PC-9 (cell line): Measurements from ENCODE around the gene ASTN2. TPM values are rescaled to one million over a fixed set of nuclear protein-coding genes. Genes with fewer than 3 reads are reported as not detected.

ENCODE experiments used
- BruUV-seq: library from RNA; stranded (reverse); fragments of 400-500 nt; replicated peaks from 2 replicates; lab custom pipeline; 2021; lab: Mats Ljungman, UMichigan
- CTCF ChIA-PET: fragments of 300-600 bp; sonication (Branson Sonifier 250); formaldehyde crosslinking; loops from one replicate; lab custom pipeline; 2022; ENCODE audit warnings: antibody characterized with exemption; lab: Charles Lee
- POLR2A ChIA-PET: fragments of 300-600 bp; sonication (Branson Sonifier 250); formaldehyde crosslinking; loops from one replicate; lab custom pipeline; 2022; ENCODE audit warnings: antibody characterized with exemption; ENCODE audit not compliant: unreplicated experiment; lab: Charles Lee
- DNase-seq, 2 experiments: peaks; one replicate each; pipeline versions ENCODE4 v3.0.0 to v3.0.0-alpha.2; 2015 to 2022; ENCODE audit warnings: mixed read lengths in 1 of 2
- H2AFZ ChIP-seq: fragments of 200-600 bp; sonication (generic); 2 replicates; pipeline ENCODE4 v1.8.1; 2017; ENCODE audit warnings: antibody characterized with exemption
- H3F3A ChIP-seq: fragments of 200-600 bp; sonication (generic); 2 replicates; pipeline ENCODE4 v1.8.1; 2017; ENCODE audit warnings: antibody characterized with exemption, mild to moderate bottlenecking, low read depth; ENCODE audit not compliant: insufficient read depth
- H3K27ac ChIP-seq: fragments of 200-600 bp; sonication (generic); 2 replicates; pipeline ENCODE4 v1.6.1; 2016; ENCODE audit warnings: mixed run types
- H3K27me3 ChIP-seq: fragments of 200-600 bp; sonication (generic); 2 replicates; pipeline ENCODE4 v1.6.1; 2016; ENCODE audit warnings: low read depth, mixed run types; ENCODE audit not compliant: insufficient read depth
- H3K36me3 ChIP-seq: fragments of 200-600 bp; sonication (generic); 2 replicates; pipeline ENCODE4 v1.6.1; 2016; ENCODE audit warnings: low read depth, mixed run types
- H3K4me1 ChIP-seq: fragments of 200-600 bp; sonication (generic); replicated peaks from 2 replicates; pipeline ENCODE4 v1.6.1; 2016; ENCODE audit warnings: mixed run types; ENCODE audit not compliant: insufficient read depth
- H3K4me2 ChIP-seq: fragments of 200-600 bp; sonication (generic); 2 replicates; pipeline ENCODE4 v1.6.1; 2017; ENCODE audit warnings: mixed run types
- H3K4me3 ChIP-seq: fragments of 200-600 bp; sonication (generic); 2 replicates; pipeline ENCODE4 v1.6.1; 2016; ENCODE audit warnings: mixed run types
- H3K79me2 ChIP-seq: fragments of 200-600 bp; sonication (generic); 2 replicates; pipeline ENCODE4 v1.6.1; 2017; ENCODE audit warnings: low read depth, mixed run types
- H3K9me2 ChIP-seq: fragments of 200-600 bp; sonication (generic); 2 replicates; pipeline ENCODE4 v1.8.1; 2017; ENCODE audit warnings: mild to moderate bottlenecking; ENCODE audit not compliant: insufficient read depth
- H3K9me3 ChIP-seq: fragments of 200-600 bp; sonication (generic); 2 replicates; pipeline ENCODE4 v1.8.1; 2016; ENCODE audit warnings: low read depth; ENCODE audit not compliant: insufficient read depth
- H4K20me1 ChIP-seq: fragments of 200-600 bp; sonication (generic); 2 replicates; pipeline ENCODE4 v1.8.1; 2017; ENCODE audit not compliant: insufficient read depth
- CTCF ChIP-seq: fragments of 200-600 bp; sonication (generic); conservative IDR thresholded peaks from 2 replicates; pipeline ENCODE4 v1.6.1; 2017; ENCODE audit warnings: mixed run types, antibody characterized with exemption, mild to moderate bottlenecking, moderate library complexity
- EZH2 ChIP-seq: fragments of 200-600 bp; sonication (generic); IDR thresholded peaks from 2 replicates; pipeline ENCODE4 v1.8.0; 2017; ENCODE audit warnings: antibody characterized with exemption, low read depth
- intact Hi-C: fragments of 100-400 bp; cut with micrococcal nuclease; formaldehyde crosslinking; loops from one replicate; pipeline ENCODE4 v1.10.0; 2022; ENCODE audit not compliant: unreplicated experiment
- total RNA-seq: library from RNA; stranded (reverse); gene quantifications from 2 replicates; pipeline ENCODE4 v1.2.3, GENCODE V29; 2021

Gene ASTN2
- total RNA-seq, 1 experiment from 2014 or later = 6.2 TPM

DNA sequence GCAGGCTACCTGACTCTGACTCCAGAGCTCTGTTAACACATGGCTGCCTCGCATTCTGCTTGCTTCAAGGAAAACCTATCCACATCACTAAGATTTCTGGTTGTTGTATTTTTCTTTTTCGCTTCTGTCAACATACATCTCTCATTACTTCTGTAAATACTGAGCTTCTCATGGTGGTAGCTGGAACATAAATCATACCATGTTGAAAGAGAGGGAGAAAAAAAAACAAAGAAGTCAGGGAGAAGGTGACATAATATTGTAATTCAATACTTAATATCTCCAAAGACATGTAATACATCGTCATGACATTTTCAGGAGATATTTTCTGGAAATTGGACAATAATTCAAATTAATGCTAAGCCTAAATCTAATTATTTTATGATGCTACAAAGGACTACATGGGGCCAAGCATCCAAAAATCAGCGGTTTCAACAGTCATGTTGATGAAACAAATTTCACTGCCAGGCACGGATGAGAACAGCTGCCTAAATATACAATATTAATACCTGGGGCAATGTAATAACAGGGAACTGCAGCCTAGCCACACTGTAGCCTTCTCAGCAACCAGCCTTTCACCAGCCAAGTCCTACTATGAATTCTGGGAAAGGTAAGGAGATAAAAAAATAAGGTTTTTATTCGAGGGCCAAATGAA lies 395.8 kb downstream of the ASTN2 start:
- no peaks in the 10 kb centered on the region for H3K36me3 ChIP-seq
- no peak for DNase-seq
- ChIA-PET CTCF (no interaction called here), POLR2A (interaction anchor here (0.7 kb wide), 1 partner anchor 78 kb away, joined by 5 read pairs; no protein-coding TSS in a partner anchor)
- H3K27ac ChIP-seq = no peak overlapping the region
- intact Hi-C loops = no loop called here
- no peaks in the 10 kb centered on the region for H4K20me1 ChIP-seq
- H3K9me3 ChIP-seq = no peaks in the 10 kb centered on the region
- H2AFZ ChIP-seq = no peak overlapping the region
- no peaks in the 10 kb centered on the region for H3K79me2 ChIP-seq
- no peak overlapping the region for H3K4me3 ChIP-seq
- peaks cover 5% of the 10 kb centered on the region; the same call in 1 of the 2 replicates for H3K27me3 ChIP-seq
- no TSS peak for BruUV-seq
- H3F3A ChIP-seq = no peaks in the 10 kb centered on the region
- no peaks in the 10 kb centered on the region for H3K4me1 ChIP-seq
- TF ChIP-seq EZH2 = no peak
- no peak for TF ChIP-seq CTCF
- H3K9me2 ChIP-seq = no peaks in the 10 kb centered on the region
- no peak overlapping the region for H3K4me2 ChIP-seq

DNA sequence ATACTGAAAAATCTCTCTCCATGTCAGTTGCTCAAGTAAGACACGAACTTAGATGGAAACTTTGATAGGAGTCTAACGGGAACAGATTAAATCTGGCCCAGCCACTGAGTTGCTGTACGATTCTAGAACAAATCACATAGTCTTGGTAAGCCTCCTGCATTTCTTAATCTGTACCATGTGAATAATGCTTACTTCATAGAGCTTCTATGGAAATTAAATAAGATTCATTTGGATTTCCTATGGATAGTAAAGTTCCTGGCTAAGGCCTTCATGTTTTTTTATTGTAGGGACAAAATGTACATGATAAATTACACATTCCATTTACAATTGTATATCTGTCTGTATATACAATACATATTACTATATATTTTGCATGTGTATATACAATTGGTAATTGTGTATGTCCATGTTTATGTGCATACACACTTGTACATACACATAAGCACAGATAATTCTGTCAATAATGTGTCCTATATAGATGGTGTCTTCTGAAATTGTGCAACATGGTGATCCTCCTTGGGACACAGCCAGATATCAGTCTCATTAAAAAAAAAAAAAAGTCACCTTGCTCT lies 397.4 kb downstream of the ASTN2 start:
- no peak overlapping the region for H3K4me3 ChIP-seq
- H2AFZ ChIP-seq = no peak overlapping the region
- ChIA-PET CTCF (no interaction called here), POLR2A (no interaction called here)
- H3K36me3 ChIP-seq = no peaks in the 10 kb centered on the region
- no peaks in the 10 kb centered on the region for H3K4me1 ChIP-seq
- DNase-seq = no peak
- no peaks in the 10 kb centered on the region for H3F3A ChIP-seq
- no peaks in the 10 kb centered on the region for H3K79me2 ChIP-seq
- no TSS peak for BruUV-seq
- intact Hi-C loops = no loop called here
- peaks cover 7% of the 10 kb centered on the region; the same call in 1 of the 2 replicates for H3K27me3 ChIP-seq
- H3K9me3 ChIP-seq = no peaks in the 10 kb centered on the region
- H3K9me2 ChIP-seq = no peaks in the 10 kb centered on the region
- H3K27ac ChIP-seq = no peak overlapping the region
- no peak overlapping the region for H3K4me2 ChIP-seq
- TF ChIP-seq EZH2 = no peak
- no peak for TF ChIP-seq CTCF
- no peaks in the 10 kb centered on the region for H4K20me1 ChIP-seq

DNA sequence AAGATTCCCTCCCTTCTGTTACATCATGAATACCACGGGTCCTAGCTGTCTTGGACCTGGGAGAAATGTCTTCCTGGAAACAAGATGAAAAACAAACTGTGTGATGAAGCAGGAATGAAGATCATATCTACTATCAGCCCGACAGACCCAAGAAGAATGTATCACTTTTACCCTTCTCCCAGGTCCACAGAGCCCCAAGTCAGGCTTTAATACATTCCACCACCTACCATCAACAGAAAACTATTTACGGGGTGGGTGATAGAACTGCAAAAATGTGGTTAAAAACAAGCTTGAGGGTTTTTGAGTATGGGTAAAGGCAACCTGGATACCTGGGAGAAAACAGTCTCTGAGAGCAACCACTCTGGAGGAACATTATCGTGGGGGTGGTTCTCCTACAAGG lies 400.8 kb downstream of the ASTN2 start:
- no TSS peak for BruUV-seq

More for the DNA sequence above, 400.8 kb downstream of the ASTN2 start:
- Histone ChIP-seq H3F3A (no peaks in the 10 kb centered on the region), H3K79me2 (no peaks in the 10 kb centered on the region), H3K9me3 (no peaks in the 10 kb centered on the region), H3K4me1 (no peaks in the 10 kb centered on the region), H4K20me1 (no peaks in the 10 kb centered on the region), H3K9me2 (no peaks in the 10 kb centered on the region), H2AFZ (no peak overlapping the region), H3K4me2 (no peak overlapping the region), H3K27ac (no peak overlapping the region), H3K27me3 (peaks cover 12% of the 10 kb centered on the region; the same call in 1 of the 2 replicates), H3K4me3 (no peak overlapping the region), H3K36me3 (no peaks in the 10 kb centered on the region)
- TF ChIP-seq CTCF = no peak
- TF ChIP-seq EZH2 = no peak
- POLR2A ChIA-PET = no interaction called here
- CTCF ChIA-PET = no interaction called here
- no peak for DNase-seq
- intact Hi-C loops = no loop called here
